HG03060 (cell line): ENCODE measurements around the gene HNMT.

ENCODE experiments used
- ATAC-seq: cut with Tn5 transposase; IDR thresholded peaks from one replicate; pipeline ENCODE4 v1.9.1; 2021; ENCODE audit warnings: low read depth, moderate number of reproducible peaks; ENCODE audit not compliant: unreplicated experiment

Gene HNMT

GRCh38 chr2:137944714-137945113 is 19.6 kb upstream of the HNMT start:
- ATAC-seq = no peak

DNA sequence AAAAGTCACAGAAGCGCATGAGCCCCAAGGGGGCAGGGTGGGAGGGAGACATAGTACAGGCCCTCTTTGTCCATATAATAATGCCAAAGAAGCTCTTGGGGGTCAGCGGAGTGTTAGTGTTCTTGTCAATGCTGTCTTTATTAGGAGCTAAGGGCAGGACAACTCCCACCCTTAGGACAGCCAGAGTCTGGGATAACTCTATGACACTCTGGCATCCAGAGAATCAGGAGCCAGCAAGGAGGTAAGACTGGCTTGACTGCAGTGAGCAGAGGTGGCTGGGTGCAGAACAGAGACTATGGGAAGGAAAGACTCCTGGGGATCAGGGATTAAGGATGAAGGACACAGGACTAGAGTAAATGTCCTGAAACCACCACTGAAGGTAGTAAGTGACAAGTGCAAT is 19.0 kb upstream of the HNMT start:
- no peak for ATAC-seq

DNA sequence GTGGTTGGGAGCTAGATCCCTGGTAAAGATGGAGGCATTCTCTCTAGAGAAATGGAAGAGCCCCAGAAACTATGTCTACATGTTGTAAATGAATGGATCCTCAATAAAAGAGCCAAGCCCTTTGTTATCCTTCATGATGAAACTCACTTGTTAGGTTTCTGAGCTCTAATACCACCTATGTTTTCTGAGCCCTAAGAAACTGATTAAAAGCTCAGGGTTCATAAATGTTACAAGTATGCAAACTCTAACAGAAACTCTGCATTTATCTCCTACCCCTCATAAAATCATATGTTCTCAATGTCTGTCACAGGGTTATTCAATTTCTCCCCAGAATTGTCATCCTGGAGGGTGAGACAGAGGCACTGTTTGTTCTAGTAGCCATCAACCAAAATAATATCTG is 18.0 kb upstream of the HNMT start:
- no peak for ATAC-seq

DNA sequence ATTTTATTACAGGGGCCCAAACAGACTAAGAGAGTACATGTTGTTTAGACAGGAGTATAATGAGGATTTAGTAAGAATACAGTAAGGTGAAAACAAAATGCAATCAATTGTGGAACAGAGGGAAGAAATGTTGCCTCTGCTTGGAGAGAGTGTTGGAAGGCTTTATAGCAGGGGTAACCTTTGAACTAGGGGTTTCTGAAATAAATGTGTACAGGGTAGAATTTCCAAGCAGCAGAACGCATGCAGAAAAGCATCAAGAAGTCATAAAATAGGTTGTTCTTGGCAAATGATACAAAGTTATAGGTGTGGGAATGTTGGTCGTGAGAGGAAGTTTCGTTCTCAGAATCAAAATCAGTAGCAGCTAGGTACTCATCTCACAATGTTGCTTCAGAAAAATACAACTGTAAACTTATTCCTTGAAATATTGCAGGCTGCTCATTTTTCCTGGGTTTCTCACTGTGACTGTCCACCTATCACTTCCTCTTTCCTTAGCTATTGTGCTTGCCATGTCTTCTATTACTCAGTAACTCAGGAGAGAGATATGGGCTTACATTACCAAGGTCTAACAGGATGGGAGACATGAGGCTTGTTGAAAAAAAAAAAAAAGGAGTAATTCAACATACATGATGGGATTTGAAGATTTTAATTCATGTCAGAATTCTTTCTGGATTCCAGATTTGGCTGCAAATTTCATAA is 17.1 kb upstream of the HNMT start:
- no peak for ATAC-seq

DNA sequence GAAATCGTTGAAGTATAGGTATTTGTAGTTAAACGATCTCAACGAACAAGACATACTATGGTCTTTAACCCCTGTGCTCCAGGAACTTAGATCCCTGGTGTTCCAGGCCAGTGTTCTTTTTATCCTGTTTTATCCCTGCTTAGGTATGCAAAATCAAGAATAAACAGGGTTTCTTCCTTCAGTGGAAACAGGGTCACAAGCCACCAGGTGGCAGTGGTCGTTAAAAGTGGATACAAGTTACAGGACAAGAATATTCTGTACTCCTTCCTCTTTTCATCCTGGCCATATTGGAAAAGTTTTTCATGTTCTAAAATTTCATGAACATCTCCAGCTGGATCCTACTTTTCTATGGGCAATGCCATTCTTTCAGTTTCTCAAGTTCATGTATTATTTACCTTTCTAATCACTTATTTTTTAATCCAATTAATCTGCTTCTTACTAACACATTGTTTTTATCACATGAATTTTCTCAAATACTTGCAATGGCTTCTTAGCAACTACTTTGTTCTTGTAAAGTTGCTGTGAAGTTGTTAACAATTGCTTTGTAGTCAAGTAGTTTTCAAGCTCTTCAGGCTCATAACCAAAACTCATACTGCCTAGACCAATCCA is 16.4 kb upstream of the HNMT start:
- ATAC-seq = no peak

DNA sequence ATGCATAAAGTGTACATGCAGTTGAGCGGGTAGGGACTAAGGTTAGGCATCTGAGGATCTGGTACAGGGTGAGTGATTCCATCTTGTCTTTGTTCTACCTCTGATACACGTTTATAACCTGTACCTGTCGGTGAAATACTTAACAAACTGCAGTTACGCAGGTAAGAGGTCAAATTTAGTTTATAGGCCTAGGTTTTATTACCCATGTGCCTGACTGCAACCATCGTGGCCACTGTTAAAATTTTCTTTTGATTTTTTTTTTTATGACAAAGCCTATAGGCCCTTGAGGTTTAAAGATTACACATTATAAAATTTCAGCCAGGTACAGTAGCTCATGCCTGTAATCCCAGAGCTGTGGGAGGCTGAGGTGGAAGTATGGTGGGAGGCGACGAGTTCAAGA is 15.4 kb upstream of the HNMT start:
- no peak for ATAC-seq

DNA sequence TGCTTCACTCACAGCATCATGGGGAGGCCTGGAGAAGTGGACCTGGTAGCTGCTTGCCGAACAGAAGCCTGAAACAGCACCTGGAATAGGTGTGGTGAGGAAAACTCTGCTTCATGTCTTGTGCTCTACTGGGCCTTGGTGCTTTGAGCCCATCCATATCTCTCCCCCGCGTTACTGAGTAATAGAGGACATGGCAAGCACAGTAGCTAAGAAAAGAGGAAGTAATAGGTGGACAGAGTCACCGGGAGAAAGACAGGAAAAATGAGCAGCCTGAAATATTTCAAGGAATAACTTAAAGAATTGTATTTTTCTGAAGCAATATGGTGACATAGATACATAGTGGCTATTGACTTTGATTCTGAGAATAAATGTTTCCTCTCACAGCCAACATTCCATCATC is 14.0 kb upstream of the HNMT start:
- no peak for ATAC-seq

DNA sequence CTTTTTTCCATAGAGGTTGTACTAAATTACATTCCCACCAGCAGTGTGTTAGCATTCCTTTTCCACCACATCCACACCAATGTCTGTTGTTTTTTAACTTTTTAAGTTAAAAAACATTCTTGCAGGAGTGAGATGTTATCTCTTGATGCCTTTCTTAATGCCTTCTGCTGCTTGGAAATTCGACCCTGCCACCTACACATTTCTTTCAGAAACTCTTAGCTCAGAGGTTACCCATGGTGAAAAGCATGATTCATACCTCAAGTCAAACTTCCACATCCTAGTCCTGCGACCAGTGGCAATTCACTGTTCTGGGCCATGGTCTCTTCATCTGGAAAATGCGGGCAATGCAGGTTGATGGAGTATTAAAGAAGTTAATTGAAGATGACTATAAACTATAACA is 12.7 kb upstream of the HNMT start:
- no peak for ATAC-seq

DNA sequence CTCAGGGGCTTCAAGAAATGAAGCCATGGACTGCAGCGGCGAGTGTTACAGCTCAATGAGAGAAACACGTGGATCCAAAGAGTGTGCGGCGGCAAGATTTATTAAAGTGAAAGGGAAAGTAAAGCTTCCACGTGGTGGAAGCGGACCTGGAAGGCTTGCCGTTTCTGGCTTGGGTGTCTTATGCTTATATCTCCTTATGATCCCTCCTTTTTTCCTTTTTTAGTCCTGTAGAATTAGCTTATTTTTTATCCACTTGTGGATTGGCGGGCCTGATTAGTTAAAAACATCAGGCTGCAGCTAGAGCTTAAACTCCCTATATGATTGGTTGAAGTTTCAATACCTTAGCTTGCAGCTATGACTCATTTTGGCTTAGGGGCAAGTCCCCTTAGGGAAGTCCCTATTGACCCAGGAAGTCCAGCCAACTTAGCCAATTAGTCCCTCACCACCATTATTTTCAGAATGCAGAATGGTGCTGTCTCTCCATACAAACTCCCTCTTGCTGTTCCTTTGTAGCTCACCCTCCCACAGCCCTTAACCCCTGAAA is 11.6 kb upstream of the HNMT start:
- no peak for ATAC-seq

DNA sequence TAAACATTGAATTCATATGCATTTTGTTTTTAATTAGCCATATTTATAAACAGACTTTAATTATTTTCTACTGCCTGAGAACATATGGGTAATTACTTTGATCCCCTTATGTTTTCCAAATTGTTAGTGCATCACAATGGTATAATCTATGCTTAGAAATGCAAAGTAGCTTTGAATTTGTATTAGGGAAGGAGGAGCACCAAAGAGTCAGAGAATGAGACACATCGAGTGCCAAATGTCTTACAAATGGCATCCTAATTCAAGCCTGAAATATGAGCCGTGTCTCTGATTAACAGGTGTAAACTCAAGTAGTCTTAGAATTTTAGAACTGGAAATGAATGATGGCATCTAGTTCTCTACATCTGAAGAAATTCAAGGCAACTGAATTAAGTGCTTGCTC is 8.7 kb upstream of the HNMT start:
- ATAC-seq = no peak

- no peak for ATAC-seq
These were observed 7.2 kb upstream of the HNMT start for GRCh38 chr2:137957033-137957432.

DNA sequence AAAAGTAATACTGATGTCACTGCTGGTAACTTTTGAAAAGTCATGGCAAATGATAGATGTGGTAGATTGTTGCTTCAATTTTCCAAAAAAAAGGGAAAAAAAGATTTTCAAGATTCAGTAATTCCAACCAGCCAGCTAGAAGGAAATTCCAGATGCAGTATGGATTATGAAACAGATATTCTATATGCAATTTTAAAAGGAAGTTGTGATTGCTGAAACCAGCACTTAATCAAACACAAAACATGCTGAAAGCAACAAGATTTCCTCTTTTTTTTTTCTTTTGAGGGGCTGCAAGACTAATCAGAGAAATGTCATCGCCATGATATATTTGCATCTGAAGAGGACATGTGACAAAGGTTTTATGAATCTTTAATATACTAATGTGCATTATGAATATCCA is 5.1 kb upstream of the HNMT start:
- no peak for ATAC-seq

DNA sequence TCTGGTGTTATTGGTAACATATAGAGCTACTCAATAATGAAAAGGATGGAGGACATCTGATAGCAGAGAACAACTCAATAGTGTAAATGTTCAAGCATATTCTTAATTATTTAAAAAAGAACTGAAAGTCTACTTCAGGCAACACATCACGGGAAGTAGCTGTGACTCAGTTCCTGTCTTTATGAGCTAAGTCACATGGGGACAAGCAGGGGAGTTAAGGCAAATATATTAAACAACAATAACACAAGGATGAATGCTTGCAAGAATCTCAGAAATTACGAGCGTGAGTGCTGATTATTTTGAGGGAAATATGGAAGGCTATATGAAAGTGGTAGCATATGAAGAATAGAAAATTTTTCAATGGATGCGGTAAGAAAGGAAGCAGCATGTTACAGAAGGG is 4.0 kb upstream of the HNMT start:
- no peak for ATAC-seq

- no peak for ATAC-seq
These were observed 2.7 kb upstream of the HNMT start for GRCh38 chr2:137961602-137962001.

DNA sequence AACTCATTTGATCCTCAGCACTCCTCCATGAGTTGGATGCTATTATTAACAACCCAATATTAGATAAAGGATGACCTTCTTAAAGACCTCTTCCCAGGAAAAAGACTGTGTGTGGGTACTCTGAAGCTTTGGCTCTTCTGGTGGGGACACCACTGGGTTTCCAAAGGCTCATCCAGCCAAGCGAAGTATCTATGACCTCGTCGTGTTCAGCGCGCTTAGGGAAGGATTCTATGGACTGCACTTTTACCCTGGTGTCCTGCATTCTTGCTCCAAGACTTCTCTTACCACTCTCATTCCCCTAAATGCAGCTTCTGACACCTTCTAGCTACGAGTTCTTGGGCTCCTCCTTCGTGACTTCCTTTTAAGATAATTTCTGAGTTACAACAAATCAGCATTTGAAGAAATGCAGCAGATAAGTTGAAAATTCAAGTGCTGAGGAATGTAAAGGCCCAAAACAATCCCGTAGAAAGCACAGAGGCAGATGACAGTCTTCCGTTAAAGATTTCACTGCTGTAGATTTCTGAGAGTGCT is 673 bp upstream of the HNMT start:
- no peak for ATAC-seq

- no peak for ATAC-seq
These were observed 686 bp downstream of the HNMT start for GRCh38 chr2:137964859-137965459.

DNA sequence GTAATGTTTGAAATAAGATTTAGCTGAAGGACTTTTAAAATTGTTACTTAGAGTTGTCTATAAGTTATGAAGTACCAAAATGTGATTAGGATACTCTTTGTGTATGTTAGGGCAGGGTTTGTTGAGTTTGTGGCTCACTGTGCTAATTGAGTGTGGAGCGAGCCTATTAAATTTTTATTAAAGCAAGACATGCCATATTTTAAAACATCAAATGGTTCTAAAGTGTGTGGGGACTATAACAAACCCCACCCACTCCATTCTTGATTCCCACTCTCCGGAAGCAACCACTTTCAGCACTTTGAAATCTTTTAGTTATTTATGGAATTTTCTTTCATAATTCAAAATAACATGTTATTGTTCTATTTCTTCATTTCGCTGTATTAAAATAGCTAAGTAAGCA is 1.8 kb downstream of the HNMT start:
- no peak for ATAC-seq

GRCh38 chr2:137967042-137967441 is 2.8 kb downstream of the HNMT start:
- ATAC-seq = no peak

- no peak for ATAC-seq
These were observed 4.5 kb downstream of the HNMT start for GRCh38 chr2:137968477-137969417.

DNA sequence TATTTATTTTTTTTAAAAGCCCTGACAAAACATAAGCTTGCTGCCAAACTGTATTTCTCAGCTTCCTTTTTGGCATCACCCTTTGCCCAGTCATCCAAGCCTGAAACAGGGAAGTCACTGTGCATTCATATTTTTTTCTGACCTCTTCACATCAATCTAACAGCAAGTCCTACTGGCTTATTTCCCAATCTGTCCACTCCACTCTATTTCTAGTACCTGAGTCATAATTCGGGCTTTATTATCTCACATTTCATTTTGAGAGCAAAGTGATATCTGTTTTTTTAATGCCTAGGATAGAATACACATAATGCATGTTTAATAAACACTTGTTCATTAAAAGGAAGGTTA is 5.1 kb downstream of the HNMT start:
- ATAC-seq = no peak

GRCh38 chr2:137969876-137970275 is 5.6 kb downstream of the HNMT start:
- no peak for ATAC-seq
